Measurements from ENCODE around the gene RARS2.

RARS2 gene

DNA sequence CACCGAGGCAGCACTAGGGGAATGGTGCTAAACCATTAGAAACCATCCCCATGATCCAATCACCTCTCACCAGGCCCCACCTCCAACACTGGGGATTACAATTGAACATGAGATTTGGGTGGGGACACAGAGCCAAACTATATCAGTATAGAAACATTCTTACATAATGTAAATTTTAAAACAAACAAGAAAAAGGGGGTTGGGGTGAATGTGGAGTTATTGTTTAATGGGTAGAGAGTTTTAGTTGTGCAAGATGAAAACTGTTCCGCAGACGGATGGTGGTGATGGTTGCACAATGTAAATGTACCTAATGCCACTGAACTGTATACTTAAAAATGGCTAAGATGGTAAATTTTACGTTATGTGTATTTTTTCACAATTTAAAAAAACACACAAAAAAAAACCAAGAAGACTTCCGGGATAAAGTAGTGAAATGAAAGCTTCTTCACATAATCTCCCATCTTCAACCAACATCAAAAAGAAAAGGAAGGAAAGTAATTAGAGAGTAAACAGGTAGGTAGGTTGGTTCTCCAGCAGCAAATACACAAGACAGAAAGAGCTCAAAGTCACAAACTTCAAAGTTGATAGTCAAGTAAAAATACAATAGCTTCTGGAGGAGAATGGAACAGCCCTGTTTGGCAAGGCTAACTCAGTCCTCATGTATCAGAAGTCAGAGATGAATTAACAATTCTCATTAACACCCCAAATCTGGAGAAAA lies 16.3 kb downstream of the RARS2 start:
- no peak for DNase-seq (ENCODE audit: low read depth in 2 of 2)

DNA sequence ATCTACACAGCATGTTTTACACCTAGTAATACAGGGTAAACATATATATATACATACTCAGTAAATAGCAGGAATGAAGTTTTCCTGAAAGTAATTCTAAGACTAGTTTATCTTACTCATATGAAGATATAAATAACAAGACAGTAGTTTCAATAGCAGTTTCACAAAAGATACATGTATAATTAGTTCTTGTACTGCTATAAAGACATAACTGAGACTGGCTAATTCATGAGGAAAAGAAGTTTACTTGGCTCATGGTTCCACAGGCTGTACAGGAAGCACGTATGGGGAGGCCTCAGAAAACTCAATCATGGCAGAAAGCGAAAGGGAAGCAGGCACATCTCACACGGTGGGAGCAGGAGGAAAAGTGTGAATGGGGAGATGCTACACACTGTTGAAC lies 16.9 kb downstream of the RARS2 start:
- no peak for DNase-seq (ENCODE audit: low read depth in 2 of 2)

DNA sequence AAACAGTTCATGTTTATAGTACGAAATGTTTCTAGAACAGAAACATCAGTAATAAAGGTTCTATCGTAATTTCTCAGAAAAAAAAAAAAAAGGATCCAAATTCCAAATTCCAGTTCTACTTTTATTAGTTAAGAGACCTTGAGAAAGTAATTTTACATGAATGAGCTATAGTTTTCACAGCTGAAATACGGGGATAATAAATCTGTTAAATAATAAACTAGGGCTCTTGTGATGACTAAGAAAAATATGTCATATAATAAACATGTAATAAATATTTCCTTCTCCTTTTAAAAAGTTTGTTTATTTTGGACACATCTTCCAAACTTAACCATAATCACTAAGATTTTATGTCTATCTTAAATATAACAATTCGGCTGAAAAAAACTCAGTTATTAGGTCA lies 17.8 kb downstream of the RARS2 start:
- no peak for DNase-seq (ENCODE audit: low read depth in 2 of 2)

DNA sequence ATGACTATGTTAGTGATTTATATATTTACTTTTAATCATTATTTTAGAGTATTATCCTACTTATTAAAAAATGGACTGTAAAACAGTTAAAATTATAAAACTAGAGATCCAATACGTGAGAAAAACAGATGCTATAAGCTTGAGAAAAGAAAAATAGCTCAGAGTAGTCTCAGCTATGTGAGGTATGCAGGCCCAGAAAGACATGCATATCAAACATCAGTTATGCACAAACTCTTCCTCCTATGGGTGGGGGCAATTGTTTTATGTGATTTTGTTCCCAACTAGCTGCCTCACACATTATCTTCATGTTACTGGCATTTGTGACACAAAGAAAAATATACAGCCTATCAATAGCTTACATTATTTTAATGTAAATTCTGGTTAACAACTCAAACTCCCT lies 28.8 kb downstream of the RARS2 start:
- no peak for DNase-seq (ENCODE audit: low read depth in 2 of 2)

DNA sequence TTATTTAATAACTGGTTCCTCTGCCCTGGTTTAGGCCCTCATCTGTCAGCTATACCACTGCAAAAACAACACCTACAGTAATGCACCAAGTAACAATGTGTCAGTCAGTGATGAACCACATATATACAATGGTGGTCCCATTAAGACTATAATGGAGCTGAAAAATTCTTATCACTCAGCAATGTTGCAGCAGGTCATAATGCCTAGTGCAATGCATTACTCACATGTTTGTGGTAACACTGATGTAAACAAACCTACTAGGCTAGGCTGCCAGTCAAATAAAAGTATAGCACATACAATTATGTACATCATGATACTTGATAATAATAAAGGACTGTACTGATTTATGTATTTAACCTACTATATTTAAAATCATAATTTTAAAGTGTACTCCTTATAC lies 31.3 kb downstream of the RARS2 start:
- DNase-seq (ENCODE audit: low read depth in 2 of 2), result no peak

DNA sequence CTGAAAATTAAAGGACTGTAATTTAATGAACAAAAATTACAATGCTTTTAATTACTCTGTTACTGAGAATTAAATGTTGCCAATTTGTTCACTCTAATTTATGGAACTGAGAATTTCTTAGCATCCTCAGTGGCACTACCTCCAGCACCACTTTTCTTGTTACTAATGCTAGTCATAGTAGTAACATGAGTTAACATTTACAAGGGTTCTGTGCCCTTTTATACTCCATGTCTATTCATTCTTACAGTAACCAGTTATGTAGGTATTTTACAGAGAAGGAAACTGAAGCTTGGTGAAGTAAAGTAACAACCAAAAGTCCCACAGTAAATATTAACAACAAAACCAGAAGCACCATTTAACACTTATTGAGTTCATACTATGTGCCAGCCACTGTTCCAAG lies 34.3 kb downstream of the RARS2 start:
- DNase-seq (ENCODE audit: low read depth in 2 of 2), result no peak

DNA sequence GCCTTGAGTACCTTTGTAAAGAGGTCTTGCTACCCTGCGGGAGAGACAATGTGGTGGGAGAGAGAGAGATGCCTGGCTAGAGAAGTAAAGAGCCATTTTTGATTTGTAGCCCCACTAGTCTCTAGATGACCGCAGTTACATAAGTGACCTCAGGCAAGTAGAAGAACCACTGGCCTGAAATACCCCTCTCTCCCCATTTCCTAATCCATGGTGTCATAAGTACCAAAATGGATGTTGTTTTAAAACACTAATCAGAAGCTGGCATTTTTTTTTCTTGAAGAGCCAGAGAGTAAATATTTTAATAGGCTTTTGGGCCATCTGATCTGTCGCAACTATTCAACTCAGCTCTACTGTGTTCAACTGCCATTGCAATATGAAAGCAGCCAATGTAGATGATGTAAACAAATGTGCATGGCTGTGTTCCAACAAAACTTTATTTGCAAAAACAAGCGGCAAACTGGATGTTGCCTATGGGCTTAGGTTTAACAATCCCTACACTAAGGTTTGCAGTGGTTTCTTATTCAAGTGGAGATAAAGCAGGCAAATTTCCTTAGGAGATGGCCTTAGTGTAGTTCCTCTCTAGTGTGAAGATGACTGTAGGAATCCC lies 36.5 kb downstream of the RARS2 start:
- DNase-seq (ENCODE audit: low read depth in 2 of 2), result no peak

DNA sequence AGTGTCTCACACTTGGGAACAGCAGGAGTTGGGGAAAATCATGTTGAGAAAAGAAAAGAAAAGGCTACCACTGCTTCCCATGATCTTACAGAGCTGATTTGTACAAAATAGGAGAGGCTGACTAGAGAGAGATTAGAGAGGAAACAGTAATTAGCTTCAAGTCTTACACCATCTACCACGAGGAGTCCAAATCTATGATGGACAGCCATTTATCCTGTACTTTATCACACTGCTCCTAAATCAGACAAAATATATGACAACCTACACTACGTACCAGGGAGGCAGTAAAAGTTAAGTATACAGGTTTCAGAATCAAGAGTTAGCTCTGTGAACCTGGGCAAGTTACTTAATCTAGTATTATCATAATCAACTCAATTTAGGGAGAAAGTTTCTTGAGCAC lies 38.0 kb downstream of the RARS2 start:
- no peak for DNase-seq (ENCODE audit: low read depth in 2 of 2)

DNA sequence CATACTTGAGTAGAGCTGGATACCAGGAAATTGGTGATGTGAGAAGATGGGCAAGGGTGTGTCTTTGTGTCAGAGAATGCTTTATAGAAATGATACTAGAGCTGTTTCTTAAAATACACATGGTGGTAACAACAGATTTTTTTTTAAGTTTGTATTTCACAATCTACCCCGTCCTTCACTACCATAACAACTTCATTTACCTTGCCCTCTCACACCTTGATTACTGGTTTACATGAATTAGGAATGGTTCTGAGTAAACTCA lies 45.4 kb downstream of the RARS2 start:
- DNase-seq (ENCODE audit: low read depth in 2 of 2), result no peak

DNA sequence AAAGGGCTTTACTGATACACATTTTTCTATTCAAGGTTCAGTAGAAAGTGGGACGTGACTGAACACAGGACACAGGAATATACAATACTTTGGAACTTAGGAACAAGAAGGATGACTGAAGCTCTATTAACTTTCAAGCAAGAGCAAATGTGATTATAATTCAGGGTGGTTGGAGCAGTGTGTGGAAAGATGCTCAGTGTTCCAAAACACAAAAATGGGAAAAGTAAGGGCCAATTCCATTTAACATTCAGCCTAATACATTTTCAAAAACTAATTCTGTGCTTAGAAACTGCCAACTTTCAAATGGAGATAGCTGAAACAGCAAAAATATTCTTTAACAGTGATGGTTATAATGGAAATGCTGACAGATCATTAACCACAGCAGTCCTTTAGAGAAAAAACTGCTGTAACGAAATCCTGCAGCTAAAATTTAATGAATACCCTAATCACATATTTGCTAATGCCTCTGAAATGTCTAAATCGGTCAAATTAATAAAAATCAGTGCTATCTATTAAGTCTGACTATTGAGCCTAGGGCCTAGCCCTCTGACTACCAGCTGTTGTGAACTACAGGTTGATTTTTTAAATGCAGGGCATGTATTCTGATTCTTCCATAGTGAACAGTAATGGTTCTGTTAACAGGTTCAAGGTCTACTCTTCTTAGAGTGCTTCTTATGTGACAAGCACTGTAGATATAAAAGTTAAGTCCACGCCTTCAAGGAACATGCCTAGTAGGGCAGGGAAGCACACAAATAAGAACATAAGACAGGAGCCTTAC lies 45.9 kb downstream of the RARS2 start:
- no peak for DNase-seq (ENCODE audit: low read depth in 2 of 2)

DNA sequence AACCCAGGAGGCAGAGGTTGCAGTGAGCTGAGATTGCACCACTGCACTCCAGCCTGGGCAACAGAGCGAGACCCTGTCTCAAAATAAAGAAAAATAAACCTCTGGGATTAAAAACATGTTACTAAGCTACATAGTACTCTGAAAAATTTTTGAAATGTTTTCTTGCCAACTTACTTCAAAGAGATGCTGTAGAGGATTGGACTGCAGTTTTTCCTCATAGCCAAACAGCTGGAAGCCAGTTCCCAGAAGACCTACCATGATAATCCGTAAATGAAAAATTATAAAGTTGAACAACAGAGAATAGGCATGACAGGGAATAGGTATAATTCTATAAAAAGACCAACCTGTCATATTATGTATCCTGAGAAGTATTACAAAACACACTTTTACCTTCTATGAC lies 48.0 kb downstream of the RARS2 start:
- no peak for DNase-seq (ENCODE audit: low read depth in 2 of 2)

DNA sequence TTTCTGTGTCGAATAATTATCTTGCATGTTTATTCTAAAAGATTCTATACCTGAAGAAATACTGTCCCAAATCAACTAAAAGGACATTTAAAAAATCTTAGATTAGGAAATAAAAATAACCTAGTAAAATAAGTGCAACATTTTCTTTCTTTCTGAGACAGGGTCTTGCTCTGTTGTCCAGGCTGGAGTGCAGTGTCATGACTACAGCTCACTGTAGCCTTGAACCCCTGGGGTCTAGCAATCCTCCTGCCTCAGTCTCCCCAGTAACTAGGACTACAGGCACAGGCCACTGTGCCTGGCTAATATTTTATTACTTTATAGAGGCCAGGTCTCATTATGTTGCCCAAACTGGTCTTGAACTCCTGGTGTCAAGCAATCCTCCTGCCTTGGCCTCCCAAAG lies 48.7 kb downstream of the RARS2 start:
- DNase-seq (ENCODE audit: low read depth in 2 of 2), result no peak

DNA sequence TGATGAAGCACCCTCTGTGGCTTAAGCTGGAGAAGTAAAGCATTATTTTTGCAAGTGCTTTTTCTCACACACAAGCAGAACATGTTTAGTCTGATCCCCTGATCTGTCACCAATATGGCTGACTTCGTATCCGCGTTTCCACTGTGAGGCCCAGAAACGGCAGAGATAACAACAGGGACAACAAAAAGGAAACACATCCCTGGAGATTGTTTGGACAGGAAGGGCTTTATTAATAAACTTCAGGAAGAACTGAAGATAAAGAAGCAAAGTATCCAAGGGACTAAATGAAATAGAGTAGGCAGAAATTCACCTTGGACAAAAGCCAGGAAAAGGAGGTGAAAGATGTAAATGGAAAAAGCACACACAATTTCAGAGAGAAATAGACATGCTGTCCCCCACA lies 49.2 kb downstream of the RARS2 start:
- DNase-seq (ENCODE audit: low read depth in 2 of 2), result no peak

DNA sequence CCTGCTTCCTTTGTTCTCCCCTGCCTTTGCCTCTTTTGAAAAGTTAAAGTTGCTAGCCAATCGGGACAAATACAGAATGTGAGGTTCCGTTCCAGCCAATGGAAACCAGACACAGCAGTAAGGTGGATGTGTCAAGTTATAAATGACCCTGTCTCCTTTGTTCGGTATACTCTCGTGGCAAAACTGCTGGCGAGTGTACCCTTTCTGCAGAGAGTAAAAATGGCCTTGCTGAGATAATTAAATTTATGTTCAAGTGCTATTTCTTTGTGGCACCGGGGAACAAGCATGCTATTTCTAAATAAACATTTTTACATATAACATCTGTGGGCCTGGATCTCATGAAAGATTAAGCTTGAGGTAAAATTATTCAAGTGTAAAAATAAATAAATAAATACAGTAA lies 50.2 kb downstream of the RARS2 start:
- no peak for DNase-seq (ENCODE audit: low read depth in 2 of 2)

DNA sequence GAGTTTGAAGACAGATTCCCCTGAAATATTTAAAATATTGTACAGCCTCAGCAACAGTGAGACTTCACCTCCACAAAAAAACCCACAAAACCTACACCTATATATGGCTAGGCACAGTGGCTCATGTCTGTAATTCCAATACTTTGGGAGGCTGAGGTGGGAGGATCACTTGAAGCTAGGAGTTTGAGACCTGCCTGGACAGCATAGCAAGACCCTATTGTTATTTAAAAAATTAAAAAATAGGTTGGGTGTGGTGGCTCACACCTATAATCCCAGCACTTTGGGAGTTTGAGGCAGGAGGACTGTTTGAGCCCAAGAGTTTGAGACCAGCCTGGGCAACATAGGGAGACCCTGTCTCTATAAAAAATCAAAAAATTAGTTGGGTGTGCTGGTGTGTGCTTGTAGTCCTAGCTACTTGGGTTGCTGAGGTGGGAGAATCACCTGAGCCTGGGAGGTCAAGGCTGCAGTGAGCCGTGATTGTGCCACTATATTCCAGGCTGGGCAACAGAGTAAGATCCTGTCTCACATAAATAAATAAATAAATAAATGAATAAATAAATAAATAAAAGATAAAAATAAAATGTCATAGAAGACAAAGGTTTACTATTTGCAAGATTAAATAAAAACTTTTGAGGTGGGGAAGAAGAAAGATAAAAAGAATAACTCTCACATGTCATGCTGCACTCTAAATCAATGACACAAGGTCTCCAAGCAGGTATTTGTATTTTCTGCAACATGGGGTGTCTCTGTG lies 51.1 kb downstream of the RARS2 start:
- no peak for DNase-seq (ENCODE audit: low read depth in 2 of 2)

DNA sequence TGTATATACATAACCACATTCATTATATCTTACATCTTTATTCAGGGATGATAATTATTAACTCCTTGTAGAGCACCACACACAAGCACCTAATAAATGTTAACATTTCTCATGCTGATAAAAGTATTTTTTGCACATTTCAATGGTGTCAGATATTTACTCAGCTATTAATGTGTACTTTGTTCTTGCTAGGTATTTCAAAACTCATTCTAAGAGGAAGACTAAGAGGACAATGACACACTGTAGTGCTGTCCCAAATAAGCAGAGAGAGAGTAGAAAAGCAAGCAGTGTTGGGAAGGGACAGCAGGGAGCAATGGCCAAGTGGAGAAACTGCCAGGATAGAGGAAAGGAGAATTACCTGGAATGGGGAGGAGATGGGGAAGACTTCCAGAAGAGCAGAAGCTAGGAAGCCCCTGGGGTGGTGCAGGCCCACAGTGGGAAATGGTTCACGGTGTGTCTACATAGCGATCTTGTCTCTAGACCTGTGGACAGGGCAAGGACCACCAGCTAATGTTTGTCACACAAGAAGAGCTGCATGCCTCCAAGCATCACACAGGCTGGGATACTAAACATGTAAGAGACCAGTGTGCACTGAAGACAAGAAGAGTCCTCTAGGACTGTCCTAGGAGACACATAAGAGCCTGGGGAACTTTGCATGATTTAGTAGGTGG lies 55.3 kb downstream of the RARS2 start:
- no peak for DNase-seq (ENCODE audit: low read depth in 2 of 2)

DNA sequence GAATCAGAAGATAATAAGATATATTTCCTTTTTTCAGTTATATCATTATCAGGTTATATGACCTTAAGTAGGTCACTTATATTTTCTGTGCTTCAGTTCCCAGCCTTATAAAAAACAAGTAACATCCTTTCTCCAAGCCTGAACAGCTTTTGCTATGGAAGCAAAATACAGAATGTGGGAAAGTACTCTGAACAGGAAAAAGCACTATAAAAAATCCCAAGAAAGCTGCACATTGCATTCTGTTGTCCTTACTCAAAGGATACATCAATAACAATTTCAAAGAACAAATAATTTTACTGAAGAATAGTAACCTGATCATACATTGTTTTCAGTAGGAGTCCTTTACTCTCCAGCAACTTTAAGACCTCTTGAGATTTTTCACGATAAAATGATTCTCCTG lies 60.6 kb downstream of the RARS2 start:
- DNase-seq (ENCODE audit: low read depth in 2 of 2), result no peak

DNA sequence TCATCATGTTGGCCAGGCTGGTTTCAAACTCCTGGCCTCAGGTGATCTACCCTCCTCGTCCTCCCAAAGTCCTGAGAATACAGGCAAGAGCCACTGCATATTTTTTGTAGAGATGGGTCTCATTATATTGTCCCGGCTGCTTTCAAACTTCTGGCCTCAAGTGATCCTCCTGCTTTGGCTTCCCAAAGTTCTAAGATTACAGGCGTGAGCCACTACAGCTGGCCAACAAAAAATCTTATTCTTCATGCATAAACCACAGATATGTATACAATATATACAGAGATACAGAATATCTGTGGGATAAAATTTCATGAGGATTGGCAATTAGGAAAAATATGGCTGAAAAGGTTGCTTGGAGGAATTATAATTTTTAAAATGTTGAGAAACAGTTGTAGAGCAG lies 67.1 kb downstream of the RARS2 start:
- DNase-seq (ENCODE audit: low read depth in 2 of 2), result no peak

DNA sequence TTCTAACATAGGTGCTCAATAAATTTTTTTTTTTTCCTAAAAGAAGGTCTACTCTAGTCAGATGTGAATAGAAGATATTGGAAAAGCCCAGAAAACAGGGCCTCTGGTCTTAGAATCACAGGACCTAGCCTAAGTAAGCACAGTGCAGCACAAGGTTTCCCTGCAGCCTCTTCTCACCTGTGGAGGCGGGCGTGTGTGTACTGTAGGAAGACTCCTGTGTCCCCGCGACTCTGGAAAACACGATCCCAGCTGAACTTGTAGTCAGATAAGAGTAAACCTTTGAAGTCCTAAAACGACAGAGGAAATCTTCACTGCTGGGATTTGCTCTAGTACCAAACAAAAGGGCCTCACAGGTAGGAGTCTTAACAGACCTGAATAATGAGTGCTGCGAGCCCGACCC lies 71.3 kb downstream of the RARS2 start:
- DNase-seq (ENCODE audit: low read depth in 2 of 2), result no peak

DNA sequence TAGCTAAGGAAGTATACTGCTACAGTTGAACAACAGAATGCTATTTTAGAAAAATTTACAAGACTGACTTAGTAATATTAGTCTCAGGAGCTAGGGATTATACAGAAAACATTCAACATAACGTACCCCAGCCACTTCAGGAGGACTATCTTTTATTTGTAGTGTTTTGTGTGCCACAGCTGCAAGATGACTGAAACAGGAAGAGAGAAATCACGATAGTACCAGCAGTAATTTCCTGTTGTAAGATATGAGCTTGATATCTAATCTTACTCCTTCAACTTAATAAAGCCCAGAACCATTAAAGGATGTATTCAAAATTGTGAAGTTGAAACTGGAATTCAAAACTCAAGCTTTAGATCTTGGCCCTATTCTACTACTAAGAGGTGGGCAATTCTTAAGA lies 75.0 kb downstream of the RARS2 start:
- DNase-seq (ENCODE audit: low read depth in 2 of 2), result no peak

DNA sequence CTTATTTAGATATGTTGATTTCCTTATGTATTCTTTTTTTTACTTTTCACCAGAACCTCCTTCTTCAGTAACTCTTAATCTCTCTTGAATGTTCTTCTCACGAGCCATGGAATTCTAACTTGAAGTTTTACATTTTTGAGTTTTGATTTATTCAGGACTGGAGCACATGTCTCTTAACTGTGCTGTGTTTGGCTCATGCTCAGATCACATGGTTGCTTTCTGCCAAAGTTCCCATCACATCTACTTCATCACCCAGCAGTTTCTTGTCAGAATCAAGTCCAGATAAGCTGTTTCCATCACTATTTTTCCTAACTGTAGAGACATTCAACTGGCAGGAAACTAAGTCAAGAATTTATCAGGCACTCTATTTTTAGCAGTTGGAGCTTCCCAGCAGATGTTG lies 85.3 kb downstream of the RARS2 start:
- DNase-seq (ENCODE audit: low read depth in 2 of 2), result peak in 1 of 2 experiments; percentile 8

All from fibroblast of skin of left biceps (primary cell).